Non-pigmented ciliary epithelial cell (primary cell): ENCODE measurements around the gene ASIC1.
"Not testable (repeated sequence)": the region's sequence is repeated elsewhere in the genome, so short reads cannot be mapped to it uniquely, and the experiment has no call there.

ENCODE experiments used
- DNase-seq: peaks from one replicate; pipeline ENCODE4 v3.0.0-alpha.2; 2010; ENCODE audit warnings: low read depth

ASIC1 gene

GRCh38 chr12:50057000-50057841 is at the start of gene ASIC1:
Gene ASIC1, plus strand, starts transcription at chr12:50057596. Its CDS starts 1,171 bp downstream, at chr12:50058767.
- DNase-seq, result no peak

DNA sequence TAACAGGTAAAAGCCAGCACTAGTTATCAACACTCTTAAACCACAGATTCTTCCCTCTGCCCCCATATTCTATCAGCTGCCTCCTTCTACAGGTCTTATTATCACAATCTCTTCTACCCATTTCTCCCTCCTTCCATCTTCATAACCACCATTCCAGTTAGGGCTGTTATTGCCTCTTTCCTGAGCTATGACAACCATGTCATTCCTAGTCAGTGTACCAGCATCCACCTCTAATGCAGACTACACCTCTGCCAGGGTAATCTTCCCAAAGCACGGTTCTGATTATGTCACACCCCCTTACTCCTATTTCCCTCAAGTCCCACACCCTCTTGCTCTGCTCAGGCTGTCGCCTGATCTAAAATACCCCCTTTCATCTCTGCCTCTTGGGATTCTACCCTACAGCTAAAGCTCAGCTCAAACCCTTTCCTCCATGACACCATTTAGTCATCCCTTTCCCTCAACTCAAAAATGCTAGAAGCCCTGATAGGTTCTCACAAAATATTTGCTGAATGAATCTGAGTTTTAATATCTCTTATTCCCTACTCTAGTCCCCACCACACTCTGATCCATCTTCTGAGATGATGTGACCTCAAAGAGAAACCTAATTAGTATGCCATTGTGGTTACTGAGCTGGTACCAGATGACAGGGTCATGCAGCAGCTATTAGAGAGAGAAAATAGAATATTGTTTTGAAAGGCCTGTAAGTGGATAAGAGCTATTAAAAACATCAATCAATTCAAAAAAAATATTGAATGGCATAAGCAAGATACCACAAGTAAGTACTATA is 43.8 kb upstream of the ASIC1 start:
- DNase-seq, result no peak

GRCh38 chr12:50014342-50014741 is 43.1 kb upstream of the ASIC1 start:
- no peak for DNase-seq

DNA sequence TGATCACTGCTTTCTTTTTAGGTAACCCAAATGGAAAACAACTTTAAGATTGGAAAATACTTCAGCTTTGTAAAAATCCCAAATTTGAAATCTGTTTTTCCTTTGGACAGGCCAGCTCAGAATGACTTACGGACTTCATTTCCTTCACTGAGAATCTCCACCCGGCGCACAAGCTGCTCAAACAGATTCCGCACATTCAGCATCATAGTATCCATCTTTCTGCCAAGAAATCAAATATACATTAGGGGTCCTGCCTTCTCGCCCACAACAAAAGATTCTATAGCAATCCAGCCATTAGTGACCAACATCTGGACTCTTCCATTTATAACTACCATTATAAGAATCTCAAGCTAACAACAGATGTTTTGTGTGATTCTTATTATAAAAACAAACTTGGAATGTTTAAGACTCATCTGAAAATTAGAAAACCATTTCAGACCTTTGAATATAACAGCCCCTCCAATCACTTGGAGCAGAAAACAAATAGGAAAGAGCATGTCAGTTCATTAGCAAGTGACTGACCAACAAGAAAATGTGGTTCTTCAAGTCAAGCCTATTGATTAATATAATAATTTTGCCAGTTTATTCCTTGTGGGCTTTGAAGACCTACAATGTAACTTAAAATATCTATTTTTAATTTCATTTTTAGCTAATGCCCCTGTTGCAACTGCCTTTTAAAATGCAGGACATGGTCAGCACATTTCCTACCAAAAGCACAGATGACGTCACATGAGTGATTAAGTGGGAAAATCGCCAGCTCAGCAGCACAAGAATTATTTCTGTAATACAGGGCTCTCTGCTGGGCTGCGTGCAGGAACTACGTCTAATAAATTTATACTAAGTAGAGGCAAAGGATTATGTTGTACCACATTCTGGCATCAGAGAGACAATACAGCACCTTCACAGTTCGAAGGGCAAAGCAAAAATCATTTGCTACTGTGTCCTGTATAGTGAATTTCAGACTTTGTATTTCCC is 40.6 kb upstream of the ASIC1 start:
- DNase-seq, result peak; percentile 60

DNA sequence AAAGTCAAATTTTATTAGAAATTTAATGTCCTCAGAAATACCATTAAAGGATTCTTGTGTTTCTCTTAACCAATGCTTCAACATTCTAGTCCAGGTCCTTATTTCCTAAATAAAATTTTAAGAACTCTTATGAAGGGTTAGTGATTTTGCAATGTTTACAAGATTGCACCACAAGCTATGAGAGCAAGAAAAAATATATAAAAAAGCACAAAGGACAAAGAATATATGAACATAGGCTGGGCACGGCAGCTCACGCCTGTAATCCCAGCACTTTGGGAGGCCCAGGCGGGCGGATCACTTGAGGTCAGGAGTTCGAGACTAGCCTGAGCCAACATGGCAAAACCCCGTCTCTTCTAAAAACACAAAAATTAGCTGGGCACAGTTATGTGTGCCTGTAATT is 39.8 kb upstream of the ASIC1 start:
- no peak for DNase-seq

DNA sequence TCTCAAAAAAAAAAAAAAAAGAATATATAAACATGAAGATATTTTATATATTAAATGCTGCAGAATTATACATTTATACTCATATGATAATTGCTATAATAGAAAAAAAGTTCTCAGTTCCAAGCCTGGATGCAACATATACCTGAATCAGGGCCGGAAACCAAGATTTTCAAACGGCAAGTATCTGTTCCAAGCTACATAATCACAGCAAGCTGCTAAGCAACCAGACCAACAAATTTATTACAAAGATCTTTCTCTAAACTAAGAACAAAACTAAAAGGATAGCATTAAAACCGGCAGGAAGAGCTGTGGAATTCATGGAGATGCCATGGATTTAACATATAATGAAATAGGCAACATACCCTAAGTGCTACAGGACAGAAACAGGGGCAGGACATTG is 39.2 kb upstream of the ASIC1 start:
- no peak for DNase-seq

GRCh38 chr12:50018968-50019367 is 38.4 kb upstream of the ASIC1 start:
- no peak for DNase-seq

GRCh38 chr12:50019524-50019923 is 37.9 kb upstream of the ASIC1 start:
- DNase-seq, result no peak

DNA sequence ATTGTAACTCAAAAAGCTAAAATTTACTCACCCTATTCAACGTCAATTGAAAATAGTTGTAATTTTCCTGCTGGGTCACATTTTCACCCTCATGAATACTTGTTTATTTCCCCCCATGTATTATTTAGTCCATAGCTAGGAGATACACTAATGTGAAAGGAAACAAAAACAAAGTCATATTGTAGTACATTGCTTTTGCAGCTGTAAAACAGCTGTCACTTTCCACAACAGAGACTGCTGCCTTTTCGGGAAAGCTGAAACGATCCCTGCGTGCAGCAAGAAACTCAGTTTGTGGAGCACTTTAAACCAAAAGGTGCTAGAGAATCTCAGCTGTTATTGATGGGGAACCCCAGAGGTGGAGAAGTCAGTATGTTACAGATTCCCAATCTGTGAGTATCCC is 36.4 kb upstream of the ASIC1 start:
- DNase-seq, result no peak

DNA sequence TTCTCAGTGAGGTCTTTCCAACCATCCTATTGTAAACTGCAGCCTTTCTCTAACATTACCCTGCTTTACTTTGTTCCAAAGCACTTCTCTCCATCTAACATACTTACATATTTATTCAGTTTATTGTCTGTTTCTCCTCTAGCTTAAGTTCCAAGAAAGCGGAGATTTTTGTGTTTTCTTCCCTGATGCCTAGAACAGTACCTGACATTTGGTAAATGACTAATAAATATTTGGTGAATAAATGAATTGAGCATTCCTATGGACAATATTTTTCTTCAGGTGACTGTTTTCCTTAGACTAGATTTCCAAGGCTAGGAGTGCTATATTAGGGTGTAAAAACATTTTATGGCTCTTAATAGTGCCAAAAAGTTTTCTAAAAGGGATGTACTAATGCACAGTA is 34.5 kb upstream of the ASIC1 start:
- DNase-seq, result no peak

DNA sequence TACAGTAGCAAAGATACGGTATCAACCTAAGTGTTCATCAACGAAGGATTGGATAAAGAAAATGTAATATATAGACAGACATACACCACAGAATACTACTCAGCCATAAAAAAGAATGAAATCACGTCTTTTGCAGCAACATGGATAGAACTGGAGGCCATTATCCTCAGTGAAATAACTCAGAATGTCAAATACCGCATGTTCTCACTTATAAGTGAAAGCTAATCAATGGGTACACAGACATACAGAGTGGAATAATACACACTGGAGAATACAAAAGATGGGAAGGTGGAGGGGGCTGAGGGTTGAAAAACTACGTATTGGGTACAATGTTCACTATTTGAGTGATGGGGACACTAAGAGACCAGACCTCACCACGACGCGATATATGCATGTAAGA is 33.2 kb upstream of the ASIC1 start:
- no peak for DNase-seq

DNA sequence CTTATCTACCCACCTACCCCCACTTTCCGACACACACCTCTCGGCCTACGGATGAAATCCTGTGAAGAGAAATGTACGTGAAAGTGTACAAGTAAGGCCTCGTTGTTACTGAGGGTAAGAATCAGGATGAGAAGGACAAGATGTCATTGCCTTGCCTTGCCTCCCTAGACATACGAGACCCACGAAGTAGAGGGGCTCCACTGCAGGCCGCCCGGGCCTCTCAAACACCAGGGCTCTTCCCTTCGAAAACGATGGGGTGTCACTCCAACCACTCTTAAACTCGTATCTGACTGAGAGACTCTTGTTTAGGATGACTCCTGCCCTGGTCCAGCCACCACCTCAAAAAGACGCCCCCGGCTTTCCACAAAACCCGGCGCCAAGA is 32.6 kb upstream of the ASIC1 start:
- DNase-seq, result no peak

- peak; percentile 90 for DNase-seq
These were observed 32.0 kb upstream of the ASIC1 start, which contains the start of gene RACGAP1 for GRCh38 chr12:50025187-50026059. Gene RACGAP1, minus strand, starts transcription at chr12:50025494. Its CDS starts 8,779 bp downstream, at chr12:50016715.

- DNase-seq, result no peak
These were observed 30.7 kb upstream of the ASIC1 start for GRCh38 chr12:50026691-50027090.

DNA sequence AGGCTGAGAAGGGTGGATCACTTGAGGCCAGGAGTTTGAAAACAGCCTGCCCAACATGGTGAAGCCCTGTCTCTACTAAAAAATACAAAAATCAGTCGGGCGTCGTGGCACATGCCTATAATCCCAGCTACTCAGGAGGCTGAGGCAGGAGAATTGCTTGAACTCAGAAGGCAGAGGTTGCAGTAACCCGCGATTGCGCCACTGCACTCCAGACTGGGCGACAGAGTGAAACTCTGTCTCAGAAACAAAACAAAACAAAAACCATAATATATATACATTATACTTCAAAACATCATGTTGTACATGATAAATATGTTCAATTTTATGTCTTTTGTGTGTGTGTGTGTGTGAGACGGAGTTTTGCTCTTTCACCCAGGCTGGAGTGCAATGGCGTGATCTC is 26.9 kb upstream of the ASIC1 start:
- DNase-seq, result not testable (repeated sequence)

DNA sequence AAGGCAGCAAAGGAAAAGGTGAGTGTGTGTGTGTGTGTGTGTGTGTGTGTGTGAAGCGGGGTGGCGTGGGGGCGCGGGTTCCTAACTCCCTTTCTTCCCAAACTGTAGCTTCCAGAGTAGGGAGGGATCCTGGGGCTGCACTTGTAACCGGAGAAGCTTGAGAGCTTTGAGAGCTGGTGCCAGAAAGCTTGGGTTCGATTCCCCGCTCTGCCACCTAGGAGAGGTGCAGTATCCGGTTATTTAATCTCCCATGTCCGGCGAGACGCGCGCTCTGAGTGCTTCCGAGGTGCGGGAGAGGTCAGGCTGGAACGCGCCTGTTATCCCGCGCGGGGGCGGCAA is 24.9 kb upstream of the ASIC1 start:
- DNase-seq, result no peak

DNA sequence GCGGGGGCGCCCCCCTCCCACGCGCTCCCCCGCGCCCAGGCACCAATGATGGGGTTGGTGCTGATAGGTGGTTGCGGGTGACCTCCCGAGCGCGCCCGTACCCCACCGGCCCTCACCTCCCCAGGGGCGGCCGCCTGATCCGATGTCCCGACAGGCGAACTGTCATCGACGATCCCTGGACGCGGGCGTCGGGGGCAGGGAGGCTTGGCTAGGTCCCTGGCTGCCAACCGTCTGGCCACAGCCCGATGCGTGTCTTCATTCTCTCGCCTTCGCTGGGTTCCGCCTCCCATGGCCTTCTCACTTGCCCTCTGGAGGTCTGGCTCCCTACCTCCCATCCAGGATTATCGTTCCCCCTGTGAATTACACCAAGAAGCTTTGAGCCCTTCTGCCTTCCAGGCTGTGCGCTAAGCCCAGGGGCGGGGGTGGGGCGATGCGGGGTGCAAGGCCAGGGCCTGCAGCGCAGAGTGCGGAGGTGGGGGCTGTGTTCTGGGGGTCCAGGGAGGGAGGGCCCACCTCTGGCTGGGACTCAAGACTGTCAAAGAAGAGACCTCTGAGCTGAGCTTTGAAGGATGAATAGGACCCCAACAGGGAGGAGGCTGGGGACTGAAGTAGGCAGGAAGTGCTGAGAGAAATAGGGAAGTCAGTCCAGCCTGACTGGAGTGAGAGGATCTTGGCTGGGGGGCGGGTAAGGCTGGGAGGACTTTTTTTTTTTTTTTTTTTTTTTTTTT is 24.4 kb upstream of the ASIC1 start:
- no peak for DNase-seq

- DNase-seq, result no peak
These were observed 19.1 kb upstream of the ASIC1 start for GRCh38 chr12:50038336-50038735.

DNA sequence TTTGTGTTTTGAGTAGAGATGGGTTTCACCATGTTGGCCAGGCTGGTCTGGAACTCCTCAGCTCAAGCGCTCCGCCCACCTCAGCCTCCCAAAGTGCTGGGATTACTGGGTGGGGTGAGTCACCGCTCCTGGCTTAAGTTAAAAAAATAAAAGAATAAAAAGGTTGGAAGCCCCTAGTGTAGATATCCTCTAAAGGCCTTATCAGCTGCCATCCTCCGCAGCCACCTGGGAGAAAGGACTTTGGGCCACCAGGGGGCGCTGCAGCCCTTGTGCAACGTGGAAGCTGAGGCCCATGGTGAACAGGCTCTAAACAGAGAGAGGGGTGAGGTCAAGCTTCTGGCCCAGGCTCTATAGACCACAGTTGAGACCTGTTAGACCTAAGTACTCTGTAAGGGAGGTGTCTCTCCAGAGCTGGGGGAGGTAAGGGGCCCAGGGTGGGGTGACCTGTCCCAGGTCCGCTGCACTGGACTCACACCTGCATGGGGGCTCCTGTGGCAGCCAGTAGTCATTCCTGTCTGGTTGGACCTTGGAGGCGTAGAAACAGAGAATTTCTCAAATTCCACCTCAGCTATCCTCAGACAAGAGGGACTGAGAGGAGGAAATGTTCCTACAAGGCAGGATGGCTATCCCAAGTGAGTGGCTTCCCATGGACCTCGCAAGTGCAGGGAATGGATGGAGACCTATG is 18.1 kb upstream of the ASIC1 start:
- peak; percentile 38 for DNase-seq

GRCh38 chr12:50040657-50041056 is 16.7 kb upstream of the ASIC1 start:
- no peak for DNase-seq
